Right lobe of liver (tissue), 4 donors: ENCODE measurements around the gene PRR7.

ENCODE experiments used
- POLR2A ChIP-seq: fragments of 450-650 bp; IDR thresholded peaks from one replicate; pipeline ENCODE4 v1.6.1; 2017; ENCODE audit warnings: antibody characterized with exemption, mild to moderate bottlenecking
- TF ChIP-seq, protein P1 (sequence below), 4 donors: fragments of 200-600 bp in 3 of 4; fragments of 450-650 bp in 1 of 4; IDR thresholded peaks; one replicate each; pipeline versions ENCODE4 v1.5.1 to v1.8.0; 2016 to 2022; ENCODE audit warnings: antibody characterized with exemption in 4 of 4, mild to moderate bottlenecking in 2 of 4
- donor health status: DM: no; HTN: no; CAD: no.
- donor health status: DM: no; HTN: no; CAD: no.
- donor health status: DM: no; HTN: yes; CAD: no.

- TF ChIP-seq, protein P1, sequence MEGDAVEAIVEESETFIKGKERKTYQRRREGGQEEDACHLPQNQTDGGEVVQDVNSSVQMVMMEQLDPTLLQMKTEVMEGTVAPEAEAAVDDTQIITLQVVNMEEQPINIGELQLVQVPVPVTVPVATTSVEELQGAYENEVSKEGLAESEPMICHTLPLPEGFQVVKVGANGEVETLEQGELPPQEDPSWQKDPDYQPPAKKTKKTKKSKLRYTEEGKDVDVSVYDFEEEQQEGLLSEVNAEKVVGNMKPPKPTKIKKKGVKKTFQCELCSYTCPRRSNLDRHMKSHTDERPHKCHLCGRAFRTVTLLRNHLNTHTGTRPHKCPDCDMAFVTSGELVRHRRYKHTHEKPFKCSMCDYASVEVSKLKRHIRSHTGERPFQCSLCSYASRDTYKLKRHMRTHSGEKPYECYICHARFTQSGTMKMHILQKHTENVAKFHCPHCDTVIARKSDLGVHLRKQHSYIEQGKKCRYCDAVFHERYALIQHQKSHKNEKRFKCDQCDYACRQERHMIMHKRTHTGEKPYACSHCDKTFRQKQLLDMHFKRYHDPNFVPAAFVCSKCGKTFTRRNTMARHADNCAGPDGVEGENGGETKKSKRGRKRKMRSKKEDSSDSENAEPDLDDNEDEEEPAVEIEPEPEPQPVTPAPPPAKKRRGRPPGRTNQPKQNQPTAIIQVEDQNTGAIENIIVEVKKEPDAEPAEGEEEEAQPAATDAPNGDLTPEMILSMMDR (IDR thresholded peaks at IDR 0.05), result no peak
- no peak for TF ChIP-seq POLR2A
Measured at GRCh38 chr5:177491983-177492746, 45.6 kb downstream of the PRR7 start.
